NCI-H2196 treated with DMSO at 0.1 percent for 48 hours (cell line): ENCODE results near the gene DCUN1D3.

Experiments
- DNase-seq: peaks from one replicate; lab custom pipeline; 2025; ENCODE audit not compliant: unreplicated experiment; lab: John Stamatoyannopoulos, UW

DCUN1D3 gene

GRCh38 chr16:20920091-20920490 is 19.9 kb upstream of the DCUN1D3 start:
- no peak for DNase-seq

GRCh38 chr16:20918486-20919239 is 18.5 kb upstream of the DCUN1D3 start:
- no peak for DNase-seq

- no peak for DNase-seq
Measured at GRCh38 chr16:20916942-20917341, 16.8 kb upstream of the DCUN1D3 start.

- DNase-seq, result no peak
Measured at GRCh38 chr16:20916289-20916688, 16.1 kb upstream of the DCUN1D3 start.

DNA sequence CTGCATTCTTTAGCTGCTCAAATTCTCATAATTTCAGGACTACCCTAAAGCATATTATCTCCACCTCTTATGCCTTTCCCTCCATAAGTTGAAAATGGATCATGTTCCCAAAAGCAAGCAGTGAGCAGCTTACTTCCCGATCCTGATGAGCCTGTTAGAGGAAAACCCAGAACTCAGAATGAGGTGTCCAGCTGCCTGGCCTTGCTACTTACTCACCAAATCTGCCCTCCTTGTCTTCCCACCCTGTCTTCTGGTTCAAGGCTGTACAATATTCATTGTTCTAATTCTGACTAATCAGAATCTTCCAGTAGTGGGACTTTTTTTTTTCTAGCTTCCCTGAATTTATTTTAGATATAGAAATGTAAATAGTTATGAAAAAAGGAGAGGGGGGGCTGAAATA is 11.2 kb upstream of the DCUN1D3 start:
- no peak for DNase-seq

- no peak for DNase-seq
Measured at GRCh38 chr16:20910781-20911321, 10.7 kb upstream of the DCUN1D3 start.

- no peak for DNase-seq
Measured at GRCh38 chr16:20906341-20907255, 6.4 kb upstream of the DCUN1D3 start.

- no peak for DNase-seq
Measured at GRCh38 chr16:20905576-20905975, 5.4 kb upstream of the DCUN1D3 start.

DNA sequence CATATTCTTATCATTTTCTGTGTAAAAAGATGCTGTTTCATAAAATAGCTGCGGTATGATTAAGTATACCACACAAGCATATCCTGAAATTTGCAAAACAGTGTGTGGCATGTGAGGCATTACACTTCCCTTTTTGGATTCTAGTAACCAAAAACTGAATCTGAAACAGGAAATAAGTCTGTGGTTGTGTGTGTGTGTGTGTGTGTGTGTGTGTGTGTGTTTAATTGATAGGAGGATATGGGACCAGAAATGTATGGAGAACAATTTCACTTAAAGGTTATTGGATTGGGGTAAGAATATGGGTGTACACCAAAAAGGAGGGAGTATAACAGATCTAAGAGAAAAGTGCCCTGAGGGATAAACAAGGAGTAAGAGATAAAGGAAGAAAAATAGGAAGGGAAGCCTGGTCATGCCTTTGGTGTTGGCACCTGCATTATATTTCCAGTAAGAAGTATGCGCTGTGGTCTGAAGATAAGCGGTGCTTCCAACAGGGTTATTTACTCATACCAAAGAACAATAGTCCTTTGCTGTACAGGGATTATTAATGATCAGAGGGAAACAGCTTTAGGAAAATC is 4.4 kb upstream of the DCUN1D3 start:
- DNase-seq, result peak; percentile 42

DNA sequence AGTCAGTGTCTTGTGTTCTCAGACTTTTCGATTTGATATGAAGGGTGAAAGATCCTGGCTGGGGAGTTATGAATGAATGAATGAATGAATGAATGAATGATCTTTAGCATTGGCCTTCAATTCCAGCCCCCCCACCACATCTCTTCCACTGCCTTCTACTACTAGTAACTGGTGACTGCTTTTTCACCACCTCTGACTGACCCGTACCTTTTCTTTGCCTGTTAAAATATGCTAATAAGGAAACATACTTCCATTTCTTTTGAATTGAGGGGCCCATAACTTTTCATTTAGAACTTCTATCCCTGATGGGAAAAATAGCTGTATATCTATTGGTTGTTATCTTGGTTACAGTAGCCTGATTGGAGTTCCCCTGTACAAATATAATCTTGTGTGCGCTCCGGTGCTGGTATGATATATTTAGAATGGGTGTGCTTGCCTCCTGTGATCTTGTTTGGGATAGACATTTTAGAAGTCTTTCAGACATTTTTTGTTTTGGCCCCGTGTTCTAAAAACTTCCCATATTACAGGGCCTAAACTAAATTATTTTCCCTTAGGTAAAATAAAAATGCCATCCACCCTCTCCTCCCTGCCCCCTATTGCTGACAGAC is 3.8 kb upstream of the DCUN1D3 start:
- DNase-seq, result no peak

- no peak for DNase-seq
Measured at GRCh38 chr16:20903116-20903898, 3.1 kb upstream of the DCUN1D3 start.

DNA sequence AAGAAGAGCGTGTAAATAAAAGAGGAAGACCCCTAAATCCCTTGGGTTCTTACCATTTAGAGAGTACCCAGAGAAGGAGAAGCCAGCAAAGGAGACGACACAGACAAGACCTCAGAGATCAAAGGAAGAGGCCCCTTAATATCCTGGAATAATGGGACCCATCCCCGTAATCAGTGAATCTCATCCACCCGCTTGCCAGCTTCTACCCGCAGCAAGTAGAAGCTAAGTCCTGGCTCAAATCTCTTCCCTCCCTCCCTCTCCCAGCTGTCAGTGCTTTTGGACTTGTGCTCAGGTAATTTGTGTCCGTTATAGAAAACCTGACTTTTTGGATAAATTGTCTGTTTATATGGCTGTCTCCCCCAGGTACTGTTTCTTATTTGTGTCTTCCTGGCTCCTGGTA is 2.3 kb upstream of the DCUN1D3 start:
- no peak for DNase-seq

DNA sequence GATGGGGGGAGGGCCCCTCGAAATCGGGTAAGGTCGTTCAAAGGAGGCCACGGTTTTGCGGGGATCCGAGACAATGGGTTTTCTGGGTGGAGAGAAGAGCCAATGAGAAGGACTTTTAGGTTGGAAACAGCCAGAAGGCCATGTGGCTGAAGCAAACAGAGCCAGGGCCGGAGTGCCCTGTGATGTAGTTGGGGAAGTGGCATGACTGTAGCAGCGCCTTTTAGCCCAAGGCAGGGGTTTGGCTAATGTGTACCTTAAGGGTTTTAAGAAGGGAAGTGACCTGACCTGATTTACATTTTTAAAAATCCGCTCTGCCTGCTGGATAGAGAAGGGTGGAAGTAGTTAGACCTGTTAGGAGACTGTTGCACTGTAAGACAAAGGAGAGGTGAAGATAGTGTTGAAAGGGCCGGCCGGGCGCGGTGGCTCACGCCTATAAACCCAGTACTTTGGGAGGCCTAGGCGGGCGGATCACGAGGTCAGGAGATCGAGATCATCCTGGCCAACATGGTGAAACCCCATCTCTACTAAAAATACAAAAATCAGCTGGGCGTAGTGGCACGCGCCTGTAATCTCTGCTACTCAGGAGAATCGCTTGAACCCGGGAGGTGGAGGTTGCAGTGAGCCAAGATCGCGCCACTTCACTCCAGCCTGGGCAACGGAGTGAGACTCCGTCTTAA is 1.4 kb upstream of the DCUN1D3 start:
- peak; percentile 4 for DNase-seq

GRCh38 chr16:20901068-20901435 is 894 bp upstream of the DCUN1D3 start:
- DNase-seq, result no peak

GRCh38 chr16:20899477-20900298 is 470 bp downstream of the DCUN1D3 start:
- no peak for DNase-seq

DNA sequence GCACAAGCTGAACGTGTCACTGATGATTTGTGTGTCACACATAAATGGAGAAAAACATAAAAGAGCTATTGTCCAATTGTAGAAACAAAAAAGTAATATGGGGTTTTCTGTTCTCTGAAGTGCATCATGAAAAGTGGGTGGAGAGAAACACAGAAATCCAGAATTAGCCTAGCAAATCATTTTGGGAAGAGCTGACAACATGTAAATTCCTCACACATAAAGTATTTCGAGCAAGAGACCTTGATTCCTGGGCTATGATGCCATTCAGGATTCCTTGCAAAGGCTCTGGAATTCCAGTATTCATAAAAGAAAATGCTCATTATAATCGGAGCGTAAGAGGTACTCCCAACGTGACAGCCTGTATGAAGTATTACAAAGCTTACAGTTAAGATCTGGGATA is 1.1 kb downstream of the DCUN1D3 start:
- no peak for DNase-seq

- no peak for DNase-seq
Measured at GRCh38 chr16:20897922-20898321, 2.2 kb downstream of the DCUN1D3 start.

- DNase-seq, result no peak
Measured at GRCh38 chr16:20897253-20897897, 2.8 kb downstream of the DCUN1D3 start.

- DNase-seq, result no peak
Measured at GRCh38 chr16:20894388-20894787, 5.8 kb downstream of the DCUN1D3 start.
